IMR-90 (cell line): ENCODE data around the gene ISG20L2.

Experiments
- BHLHE40 ChIP-seq: fragments of 150-350 bp; IDR thresholded peaks from 2 replicates; pipeline ENCODE4 v1.6.1; 2016; ENCODE audit warnings: mild to moderate bottlenecking, low read depth, low read length
- CEBPB ChIP-seq: IDR thresholded peaks from 2 replicates; pipeline ENCODE4 v1.6.1; 2012; ENCODE audit warnings: low read depth, low read length, improper control_type of control experiment
- CTCF ChIP-seq: conservative IDR thresholded peaks from 2 replicates; pipeline ENCODE4 v1.5.1; 2012; ENCODE audit warnings: mild to moderate bottlenecking, low read depth, low read length, improper control_type of control experiment
- ELK1 ChIP-seq: fragments of 150-350 bp; IDR thresholded peaks from 2 replicates; pipeline ENCODE4 v1.6.1; 2016; ENCODE audit warnings: low read depth, mild to moderate bottlenecking, low read length, moderate library complexity, borderline replicate concordance
- MAFK ChIP-seq: IDR thresholded peaks from 2 replicates; pipeline ENCODE4 v1.6.1; 2012; ENCODE audit warnings: low read depth, low read length, improper control_type of control experiment
- MAZ ChIP-seq: IDR thresholded peaks from 2 replicates; pipeline ENCODE4 v1.6.1; 2012; ENCODE audit warnings: low read depth, mild to moderate bottlenecking, low read length, improper control_type of control experiment, moderate library complexity, borderline replicate concordance
- POLR2A ChIP-seq: IDR thresholded peaks from 2 replicates; pipeline ENCODE4 v1.6.1; 2012; ENCODE audit warnings: mild to moderate bottlenecking, low read depth, low read length
- RAD21 ChIP-seq: IDR thresholded peaks from 2 replicates; pipeline ENCODE4 v1.6.1; 2012; ENCODE audit warnings: low read length, improper control_type of control experiment
- RCOR1 ChIP-seq: IDR thresholded peaks from 2 replicates; pipeline ENCODE4 v1.6.1; 2012; ENCODE audit warnings: mild to moderate bottlenecking, low read length, improper control_type of control experiment; ENCODE audit not compliant: insufficient replicate concordance
- RFX5 ChIP-seq: IDR thresholded peaks from 2 replicates; pipeline ENCODE4 v1.8.0; 2012; ENCODE audit warnings: low read depth, mild to moderate bottlenecking, low read length, moderate library complexity

GRCh38 chr1:156742017-156742416, 13.5 kb upstream of the ISG20L2 start:
- TF ChIP-seq RAD21 (no peak), RFX5 (no peak), CTCF (no peak), POLR2A (no peak), ELK1 (no peak), CEBPB (no peak), MAZ (no peak), MAFK (0 out of 2 replicates have a peak, but pooled peaks have one; percentile 3), BHLHE40 (no peak), RCOR1 (no peak)
